Caco-2 (cell line): ENCODE data around the gene RLIM. TPM values are rescaled to one million over a fixed set of nuclear protein-coding genes. Genes with fewer than 3 reads are reported as not detected.

Experiments used
- BruUV-seq: library from RNA; stranded (reverse); fragments of 400-500 nt; replicated peaks from 2 replicates; lab custom pipeline; 2021; lab: Mats Ljungman, UMichigan
- CTCF ChIA-PET: fragments of 300-600 bp; sonication (Branson Sonifier 250); formaldehyde crosslinking; loops from one replicate; lab custom pipeline; 2022; ENCODE audit warnings: antibody characterized with exemption; lab: Charles Lee
- POLR2A ChIA-PET: fragments of 300-600 bp; sonication (Branson Sonifier 250); formaldehyde crosslinking; loops from one replicate; lab custom pipeline; 2022; ENCODE audit warnings: antibody characterized with exemption; lab: Charles Lee
- DNase-seq, 2 experiments: peaks; one replicate each; pipeline versions ENCODE4 v3.0.0 to v3.0.0-alpha.2; 2020 to 2022
- H3K27me3 ChIP-seq: replicated peaks from 2 replicates; pipeline ENCODE4 v1.6.0; 2011; ENCODE audit warnings: low read length; ENCODE audit not compliant: control insufficient read depth, insufficient read depth
- H3K36me3 ChIP-seq: 2 replicates; pipeline ENCODE4 v1.5.1; 2011; ENCODE audit warnings: low read length; ENCODE audit not compliant: control insufficient read depth, insufficient read depth
- H3K4me1 ChIP-seq: fragments of 250-450 bp; sonication (Bioruptor Pico); 2 replicates; pipeline ENCODE4 v1.5.1; 2020; ENCODE audit warnings: mild to moderate bottlenecking
- H3K4me3 ChIP-seq: 2 replicates; pipeline ENCODE4 v1.5.1; 2011; ENCODE audit warnings: low read depth, mild to moderate bottlenecking, control low read depth, low read length
- H3K9me3 ChIP-seq: fragments of 250-450 bp; sonication (Bioruptor Pico); 2 replicates; pipeline ENCODE4 v1.5.1; 2020; ENCODE audit warnings: mild to moderate bottlenecking, moderate library complexity
- H3K27ac Mint-ChIP-seq: one replicate; pipeline ENCODE4 v1.8.0; 2022; ENCODE audit warnings: mixed read lengths; ENCODE audit not compliant: unreplicated experiment
- H3K27me3 Mint-ChIP-seq: one replicate; pipeline ENCODE4 v1.8.0; 2022; ENCODE audit warnings: mixed read lengths; ENCODE audit not compliant: insufficient read depth, unreplicated experiment
- H3K36me3 Mint-ChIP-seq: one replicate; pipeline ENCODE4 v1.8.0; 2022; ENCODE audit warnings: mild to moderate bottlenecking, mixed read lengths; ENCODE audit not compliant: insufficient read depth, unreplicated experiment
- H3K4me1 Mint-ChIP-seq: one replicate; pipeline ENCODE4 v1.8.0; 2022; ENCODE audit warnings: low read depth, mixed read lengths; ENCODE audit not compliant: unreplicated experiment
- H3K4me3 Mint-ChIP-seq: one replicate; pipeline ENCODE4 v1.8.0; 2022; ENCODE audit warnings: mild to moderate bottlenecking, moderate library complexity, mixed read lengths; ENCODE audit not compliant: unreplicated experiment
- H3K9me3 Mint-ChIP-seq: one replicate; pipeline ENCODE4 v1.8.0; 2022; ENCODE audit warnings: mixed read lengths; ENCODE audit not compliant: unreplicated experiment
- intact Hi-C: fragments of 100-400 bp; cut with micrococcal nuclease; formaldehyde crosslinking; loops from one replicate; pipeline ENCODE4 v1.10.0; 2022; ENCODE audit not compliant: unreplicated experiment
- total RNA-seq: library from RNA; stranded (reverse); gene quantifications from 2 replicates; pipeline ENCODE4 v1.2.3, GENCODE V29; 2022
- TF ChIP-seq, protein P1 (sequence below), 2 experiments: fragments of 200-600 bp in 1 of 2; IDR thresholded peaks; 1 replicate in 1 of 2; 2 replicates in 1 of 2; pipeline versions ENCODE4 v1.5.1 to v1.8.0; 2011 to 2022; ENCODE audit warnings: antibody characterized with exemption in 1 of 2, control low read depth in 1 of 2, inconsistent platforms in 1 of 2, low read depth in 1 of 2, low read length in 1 of 2, mild to moderate bottlenecking in 1 of 2, moderate library complexity in 1 of 2; ENCODE audit not compliant: insufficient read depth in 1 of 2, severe bottlenecking in 1 of 2, unreplicated experiment in 1 of 2

The RLIM gene
- total RNA-seq, 1 experiment from 2014 or later = 28.7 TPM

DNA sequence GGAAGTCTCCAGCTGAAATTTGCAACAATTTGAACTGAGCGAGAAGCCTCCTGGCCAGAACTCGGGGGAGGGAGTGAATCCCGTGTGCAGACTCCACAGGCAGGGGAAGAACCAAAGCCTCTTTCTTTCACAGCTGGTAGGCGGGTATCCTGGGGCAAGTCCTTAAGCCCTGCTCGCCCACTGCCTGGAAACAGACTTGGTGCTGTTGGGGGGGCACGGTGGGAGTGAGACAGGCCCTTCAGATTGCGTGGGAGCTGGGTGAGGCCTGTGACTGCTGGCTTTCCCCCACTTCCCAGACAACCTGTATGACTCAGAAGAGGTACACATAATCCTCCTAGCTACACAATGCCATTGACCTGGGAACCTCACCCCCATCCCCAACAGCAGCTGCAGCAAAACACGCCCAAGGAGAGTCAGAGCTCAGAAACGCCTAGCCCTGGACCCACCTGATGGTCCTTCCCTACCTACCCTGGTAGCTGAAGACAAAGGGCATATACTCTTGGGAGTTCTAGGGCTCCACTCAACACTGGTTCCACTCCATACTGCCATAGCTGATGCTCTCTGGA lies 22.4 kb upstream of the RLIM start:
- no TSS peak for BruUV-seq
- no peaks in the 10 kb centered on the region for H3K36me3 ChIP-seq
- Mint-ChIP-seq H3K27ac (no peak overlapping the region), H3K36me3 (no peaks in the 10 kb centered on the region), H3K9me3 (no peaks in the 10 kb centered on the region), H3K27me3 (peaks cover 13% of the 10 kb centered on the region), H3K4me3 (no peak overlapping the region), H3K4me1 (no peaks in the 10 kb centered on the region)
- H3K27me3 ChIP-seq = no peaks in the 10 kb centered on the region
- DNase-seq = no peak
- TF ChIP-seq, protein P1, sequence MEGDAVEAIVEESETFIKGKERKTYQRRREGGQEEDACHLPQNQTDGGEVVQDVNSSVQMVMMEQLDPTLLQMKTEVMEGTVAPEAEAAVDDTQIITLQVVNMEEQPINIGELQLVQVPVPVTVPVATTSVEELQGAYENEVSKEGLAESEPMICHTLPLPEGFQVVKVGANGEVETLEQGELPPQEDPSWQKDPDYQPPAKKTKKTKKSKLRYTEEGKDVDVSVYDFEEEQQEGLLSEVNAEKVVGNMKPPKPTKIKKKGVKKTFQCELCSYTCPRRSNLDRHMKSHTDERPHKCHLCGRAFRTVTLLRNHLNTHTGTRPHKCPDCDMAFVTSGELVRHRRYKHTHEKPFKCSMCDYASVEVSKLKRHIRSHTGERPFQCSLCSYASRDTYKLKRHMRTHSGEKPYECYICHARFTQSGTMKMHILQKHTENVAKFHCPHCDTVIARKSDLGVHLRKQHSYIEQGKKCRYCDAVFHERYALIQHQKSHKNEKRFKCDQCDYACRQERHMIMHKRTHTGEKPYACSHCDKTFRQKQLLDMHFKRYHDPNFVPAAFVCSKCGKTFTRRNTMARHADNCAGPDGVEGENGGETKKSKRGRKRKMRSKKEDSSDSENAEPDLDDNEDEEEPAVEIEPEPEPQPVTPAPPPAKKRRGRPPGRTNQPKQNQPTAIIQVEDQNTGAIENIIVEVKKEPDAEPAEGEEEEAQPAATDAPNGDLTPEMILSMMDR (IDR thresholded peaks at IDR 0.05; ENCODE audit: insufficient read depth in 1 of 2, low read depth in 1 of 2, low read length in 1 of 2, severe bottlenecking in 1 of 2, unreplicated experiment in 1 of 2) = no peak
- intact Hi-C loops = no loop called here
- no peak overlapping the region for H3K4me3 ChIP-seq
- ChIA-PET POLR2A (no interaction called here), CTCF (no interaction called here)
- no peaks in the 10 kb centered on the region for H3K9me3 ChIP-seq
- no peaks in the 10 kb centered on the region for H3K4me1 ChIP-seq

DNA sequence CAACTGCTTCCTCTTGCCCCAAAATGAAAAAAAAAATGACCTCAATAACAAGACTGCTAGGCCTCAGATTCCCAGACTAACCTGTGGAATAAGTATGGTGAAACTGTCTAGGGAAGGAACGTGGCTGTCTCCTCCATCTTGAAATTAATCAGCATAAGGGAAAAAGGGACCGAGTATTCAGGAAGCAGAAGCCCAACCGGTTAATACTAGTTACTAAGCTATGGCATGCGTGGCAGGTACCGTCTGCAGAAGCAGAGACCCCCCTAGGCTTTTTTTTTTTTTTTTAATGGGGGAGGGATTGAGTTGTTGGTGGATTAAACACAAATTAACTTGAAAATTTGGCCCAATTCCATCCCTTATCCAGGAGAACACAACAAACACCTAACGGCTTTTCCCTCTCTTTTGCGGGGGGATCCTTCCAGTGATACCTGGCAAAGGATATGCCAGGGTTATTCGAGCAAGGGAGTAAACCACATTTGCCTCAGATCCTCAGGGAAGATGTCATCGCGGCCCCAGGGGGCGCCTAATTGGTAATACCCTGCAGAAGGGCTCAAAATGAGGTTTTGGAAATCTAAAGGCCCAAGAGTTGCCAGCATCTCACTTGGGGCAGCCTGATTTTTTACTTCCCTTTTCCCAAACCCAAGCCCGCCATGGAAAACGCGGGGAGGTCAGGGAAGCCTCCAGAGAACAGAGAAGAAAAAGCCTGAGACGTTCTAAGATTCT lies 893 bp downstream of the RLIM start:
- H3K27me3 Mint-ChIP-seq = no peaks in the 10 kb centered on the region
- ChIA-PET POLR2A (interaction anchor here (0.6 kb wide), 1 partner anchor 312 kb away, joined by 3 read pairs; the partner anchor contains the start of gene NEXMIF), CTCF (no interaction called here)
- peak in 1 of 2 experiments; percentile 19 for DNase-seq
- Histone ChIP-seq H3K27me3 (no peaks in the 10 kb centered on the region), H3K4me3 (peak overlapping the region; percentile 93), H3K4me1 (no peaks in the 10 kb centered on the region), H3K36me3 (no peaks in the 10 kb centered on the region), H3K9me3 (no peaks in the 10 kb centered on the region)
- TF ChIP-seq, protein P1 (IDR thresholded peaks at IDR 0.05; ENCODE audit: insufficient read depth in 1 of 2, low read depth in 1 of 2, low read length in 1 of 2, severe bottlenecking in 1 of 2, unreplicated experiment in 1 of 2) = no peak
- H3K27ac Mint-ChIP-seq = peak overlapping the region; percentile 100
- H3K4me1 Mint-ChIP-seq = no peaks in the 10 kb centered on the region
- peaks cover 36% of the 10 kb centered on the region for H3K36me3 Mint-ChIP-seq
- intact Hi-C loops = no loop called here
- BruUV-seq = TSS peak; percentile 41
- peak overlapping the region; percentile 98 for H3K4me3 Mint-ChIP-seq
- peaks cover 9% of the 10 kb centered on the region for H3K9me3 Mint-ChIP-seq

- Histone ChIP-seq H3K9me3 (no peaks in the 10 kb centered on the region), H3K4me1 (no peaks in the 10 kb centered on the region), H3K27me3 (no peaks in the 10 kb centered on the region), H3K4me3 (no peak overlapping the region), H3K36me3 (no peaks in the 10 kb centered on the region)
- H3K4me3 Mint-ChIP-seq = no peak overlapping the region
- no peaks in the 10 kb centered on the region for H3K9me3 Mint-ChIP-seq
- intact Hi-C loops = no loop called here
- H3K27ac Mint-ChIP-seq = no peak overlapping the region
- DNase-seq = no peak
- CTCF ChIA-PET = no interaction called here
- TF ChIP-seq, protein P1 (IDR thresholded peaks at IDR 0.05; ENCODE audit: insufficient read depth in 1 of 2, low read depth in 1 of 2, low read length in 1 of 2, severe bottlenecking in 1 of 2, unreplicated experiment in 1 of 2) = no peak
- H3K27me3 Mint-ChIP-seq = no peaks in the 10 kb centered on the region
- H3K4me1 Mint-ChIP-seq = peaks cover 8% of the 10 kb centered on the region
- H3K36me3 Mint-ChIP-seq = peaks cover 49% of the 10 kb centered on the region
- POLR2A ChIA-PET = no interaction called here
- no TSS peak for BruUV-seq
These were observed 7.6 kb downstream of the RLIM start for GRCh38 chrX:74606799-74607198.
